Measurements from ENCODE around the gene ARHGAP12. TPM values are rescaled to one million over a fixed set of nuclear protein-coding genes. Genes with fewer than 3 reads are reported as not detected.

ARHGAP12 gene
- total RNA-seq, 1 donor from 2014 or later = 96.5 TPM

GRCh38 chr10:31875608-31876007, 53.0 kb downstream of the ARHGAP12 start:
- no peak for DNase-seq

- DNase-seq = no peak
Measured at GRCh38 chr10:31873724-31874123, 54.9 kb downstream of the ARHGAP12 start.

- no peak for DNase-seq
Measured at GRCh38 chr10:31871266-31872065, 57.2 kb downstream of the ARHGAP12 start.

- DNase-seq = no peak
Measured at GRCh38 chr10:31867646-31868045, 61.0 kb downstream of the ARHGAP12 start.

- no peak for DNase-seq
Measured at GRCh38 chr10:31866118-31866670, 62.4 kb downstream of the ARHGAP12 start.

- DNase-seq = no peak
Measured at GRCh38 chr10:31864834-31865518, 63.7 kb downstream of the ARHGAP12 start.

GRCh38 chr10:31855033-31855432, 73.6 kb downstream of the ARHGAP12 start:
- no peak for DNase-seq

GRCh38 chr10:31853629-31854028, 75.0 kb downstream of the ARHGAP12 start:
- no peak for DNase-seq

GRCh38 chr10:31851216-31851615, 77.4 kb downstream of the ARHGAP12 start:
- no peak for DNase-seq

GRCh38 chr10:31847515-31847914, 81.1 kb downstream of the ARHGAP12 start:
- no peak for DNase-seq

GRCh38 chr10:31838709-31839108, 89.9 kb downstream of the ARHGAP12 start:
- DNase-seq = no peak

- DNase-seq = no peak
Measured at GRCh38 chr10:31838065-31838464, 90.6 kb downstream of the ARHGAP12 start.

- DNase-seq = no peak
Measured at GRCh38 chr10:31836569-31837406, 91.8 kb downstream of the ARHGAP12 start.

- DNase-seq = no peak
Measured at GRCh38 chr10:31833753-31834152, 94.9 kb downstream of the ARHGAP12 start.

GRCh38 chr10:31832261-31832660, 96.4 kb downstream of the ARHGAP12 start:
- DNase-seq = no peak

GRCh38 chr10:31830887-31831286, 97.7 kb downstream of the ARHGAP12 start:
- no peak for DNase-seq

- no peak for DNase-seq
Measured at GRCh38 chr10:31829776-31830175, 98.9 kb downstream of the ARHGAP12 start.

- DNase-seq = no peak
Measured at GRCh38 chr10:31823358-31823757, 105.3 kb downstream of the ARHGAP12 start.

GRCh38 chr10:31822616-31823318, 105.9 kb downstream of the ARHGAP12 start:
- no peak for DNase-seq

- DNase-seq = no peak
Measured at GRCh38 chr10:31822150-31822549, 106.5 kb downstream of the ARHGAP12 start.

GRCh38 chr10:31820778-31821369, 107.8 kb downstream of the ARHGAP12 start:
- DNase-seq = no peak

Data from occipital lobe (tissue), 2 donors.